H9 (cell line): Measurements from ENCODE around the gene DIS3L2. TPM values are rescaled to one million over a fixed set of nuclear protein-coding genes. Genes with fewer than 3 reads are reported as not detected.

ENCODE experiments used
- DNase-seq: peaks from one replicate; pipeline ENCODE4 v3.0.0-alpha.2; 2017
- H2AFZ ChIP-seq: one replicate; pipeline ENCODE4 v1.6.1; 2013; ENCODE audit warnings: mild to moderate bottlenecking, low read length, control low read depth, moderate library complexity
- H2AK5ac ChIP-seq: 2 replicates; pipeline ENCODE4 v1.6.1; 2013; ENCODE audit warnings: low read length, control low read depth, mixed read lengths; ENCODE audit not compliant: insufficient read length
- H2BK120ac ChIP-seq: one replicate; pipeline ENCODE4 v1.6.1; 2013; ENCODE audit warnings: low read depth, mild to moderate bottlenecking, low read length, control low read depth, inconsistent platforms; ENCODE audit not compliant: poor library complexity, severe bottlenecking
- H2BK12ac ChIP-seq: 2 replicates; pipeline ENCODE4 v1.6.1; 2013; ENCODE audit warnings: low read length, control low read depth, mixed read lengths, low read depth; ENCODE audit not compliant: insufficient read length
- H2BK15ac ChIP-seq: 2 replicates; pipeline ENCODE4 v1.6.1; 2013; ENCODE audit warnings: low read depth, low read length, control low read depth
- H2BK20ac ChIP-seq: one replicate; pipeline ENCODE4 v1.6.1; 2013; ENCODE audit warnings: low read depth, mild to moderate bottlenecking, low read length, control low read depth, inconsistent platforms; ENCODE audit not compliant: poor library complexity, severe bottlenecking
- H2BK5ac ChIP-seq: 2 replicates; pipeline ENCODE4 v1.6.1; 2013; ENCODE audit warnings: low read length, control low read depth, mixed read lengths; ENCODE audit not compliant: insufficient read length
- H3K14ac ChIP-seq: 2 replicates; pipeline ENCODE4 v1.6.1; 2013; ENCODE audit warnings: low read length, control low read depth; ENCODE audit not compliant: insufficient read depth
- H3K18ac ChIP-seq: 2 replicates; pipeline ENCODE4 v1.6.1; 2013; ENCODE audit warnings: low read depth, mild to moderate bottlenecking, mixed read lengths, low read length, control low read depth; ENCODE audit not compliant: insufficient read length
- H3K23ac ChIP-seq: 2 replicates; pipeline ENCODE4 v1.6.1; 2013; ENCODE audit warnings: low read length, control low read depth, mixed read lengths, low read depth; ENCODE audit not compliant: insufficient read length
- H3K23me2 ChIP-seq: 2 replicates; pipeline ENCODE4 v1.6.1; 2013; ENCODE audit warnings: low read depth, mild to moderate bottlenecking, mixed read lengths, low read length, control low read depth; ENCODE audit not compliant: insufficient read length, poor library complexity, severe bottlenecking
- H3K27ac ChIP-seq: 2 replicates; pipeline ENCODE4 v1.5.1; 2013; ENCODE audit warnings: low read length, control low read depth, mixed read lengths, low read depth; ENCODE audit not compliant: insufficient read length
- H3K27me3 ChIP-seq: 2 replicates; pipeline ENCODE4 v1.6.1; 2013; ENCODE audit warnings: low read length, control low read depth, inconsistent platforms; ENCODE audit not compliant: insufficient read depth
- H3K4ac ChIP-seq: 2 replicates; pipeline ENCODE4 v1.6.1; 2013; ENCODE audit warnings: low read depth, mild to moderate bottlenecking, control low read depth, inconsistent platforms, low read length, moderate library complexity
- H3K4me1 ChIP-seq: 2 replicates; pipeline ENCODE4 v1.6.1; 2013; ENCODE audit warnings: low read length, control low read depth, inconsistent platforms; ENCODE audit not compliant: insufficient read depth
- H3K4me2 ChIP-seq: 2 replicates; pipeline ENCODE4 v1.6.1; 2013; ENCODE audit warnings: low read length, control low read depth, mixed read lengths; ENCODE audit not compliant: insufficient read length, insufficient read depth
- H3K56ac ChIP-seq: 2 replicates; pipeline ENCODE4 v1.6.1; 2013; ENCODE audit warnings: low read depth, mild to moderate bottlenecking, mixed read lengths, low read length, control low read depth; ENCODE audit not compliant: insufficient read length
- H3K79me1 ChIP-seq: 2 replicates; pipeline ENCODE4 v1.6.1; 2013; ENCODE audit warnings: low read depth, mild to moderate bottlenecking, moderate library complexity, low read length, control low read depth, inconsistent platforms; ENCODE audit not compliant: insufficient read depth, poor library complexity, severe bottlenecking
- H3K79me2 ChIP-seq: 2 replicates; pipeline ENCODE4 v1.6.1; 2013; ENCODE audit warnings: low read length, control low read depth, inconsistent platforms; ENCODE audit not compliant: insufficient read depth
- H3K9ac ChIP-seq: 2 replicates; pipeline ENCODE4 v1.6.1; 2013; ENCODE audit warnings: low read length, control low read depth, mixed read lengths; ENCODE audit not compliant: insufficient read length; ENCODE audit errors: extremely low read depth
- H3K9me3 ChIP-seq: one replicate; pipeline ENCODE4 v1.6.1; 2013; ENCODE audit warnings: low read depth, low read length, inconsistent platforms; ENCODE audit not compliant: control insufficient read depth
- H3T11ph ChIP-seq: one replicate; pipeline ENCODE4 v1.6.1; 2013; ENCODE audit warnings: mild to moderate bottlenecking, low read length, control low read depth, inconsistent platforms
- H4K20me1 ChIP-seq: one replicate; pipeline ENCODE4 v1.6.1; 2013; ENCODE audit not compliant: control insufficient read depth, insufficient read length, insufficient read depth
- H4K5ac ChIP-seq: 2 replicates; pipeline ENCODE4 v1.6.1; 2013; ENCODE audit warnings: low read depth, mild to moderate bottlenecking, mixed read lengths, low read length, control low read depth; ENCODE audit not compliant: insufficient read length
- H4K8ac ChIP-seq: replicated peaks from 2 replicates; pipeline ENCODE4 v1.6.1; 2013; ENCODE audit warnings: low read length, control low read depth, mixed read lengths, low read depth; ENCODE audit not compliant: insufficient read length
- H4K91ac ChIP-seq: 2 replicates; pipeline ENCODE4 v1.6.1; 2013; ENCODE audit warnings: low read depth, mild to moderate bottlenecking, moderate library complexity, mixed read lengths, low read length, control low read depth; ENCODE audit not compliant: insufficient read length
- H3K27ac Mint-ChIP-seq, 3 experiments: 2 replicates in 2 of 3; 3 replicates in 1 of 3; pipeline ENCODE4 v1.8.0; 2020 to 2021; ENCODE audit warnings: mixed read lengths in 3 of 3, mild to moderate bottlenecking in 1 of 3, moderate library complexity in 1 of 3
- H3K27me3 Mint-ChIP-seq: 2 replicates; pipeline ENCODE4 v1.8.0; 2021; ENCODE audit warnings: low read depth, mild to moderate bottlenecking, moderate library complexity, mixed read lengths
- H3K36me3 Mint-ChIP-seq, 3 experiments: 2 replicates in 2 of 3; 3 replicates in 1 of 3; pipeline ENCODE4 v1.8.0; 2020 to 2021; ENCODE audit warnings: low read depth in 3 of 3, mixed read lengths in 3 of 3; ENCODE audit not compliant: insufficient read depth in 1 of 3
- H3K4me1 Mint-ChIP-seq, 2 experiments: 2 replicates each; pipeline ENCODE4 v1.8.0; 2020; ENCODE audit warnings: mixed read lengths in 2 of 2
- H3K4me3 Mint-ChIP-seq, 2 experiments: 2 replicates in 1 of 2; 3 replicates in 1 of 2; pipeline ENCODE4 v1.8.0; 2020 to 2021; ENCODE audit warnings: mild to moderate bottlenecking in 2 of 2, mixed read lengths in 2 of 2, moderate library complexity in 1 of 2
- H3K9me3 Mint-ChIP-seq, 2 experiments: 2 replicates in 1 of 2; 3 replicates in 1 of 2; pipeline ENCODE4 v1.8.0; 2020; ENCODE audit warnings: mild to moderate bottlenecking in 2 of 2, mixed read lengths in 2 of 2, moderate library complexity in 1 of 2
- WGBS: extraction: QIAGEN DNeasy Blood & Tissue Kit; methylation state at CpG from one replicate; pipeline ENCODE4 v1.1.7; 2013; ENCODE audit warnings: missing lambda C conversion rate, low lambda C conversion rate, mixed read lengths; ENCODE audit not compliant: insufficient read length; ENCODE audit errors: extremely low coverage; 5-methylcytosine and 5-hydroxymethylcytosine counted together
- total RNA-seq: library from RNA; stranded (reverse); gene quantifications from 2 replicates; pipeline ENCODE4 v1.2.1, GENCODE V29; 2021
- TF ChIP-seq, protein P1 (sequence below): fragments of 200-600 bp; sonication (generic); conservative IDR thresholded peaks from 3 replicates; pipeline ENCODE4 v1.8.0; 2021; ENCODE audit warnings: antibody characterized with exemption, mild to moderate bottlenecking

Gene DIS3L2
- total RNA-seq, 1 experiment from 2014 or later = 28.1 TPM

DNA sequence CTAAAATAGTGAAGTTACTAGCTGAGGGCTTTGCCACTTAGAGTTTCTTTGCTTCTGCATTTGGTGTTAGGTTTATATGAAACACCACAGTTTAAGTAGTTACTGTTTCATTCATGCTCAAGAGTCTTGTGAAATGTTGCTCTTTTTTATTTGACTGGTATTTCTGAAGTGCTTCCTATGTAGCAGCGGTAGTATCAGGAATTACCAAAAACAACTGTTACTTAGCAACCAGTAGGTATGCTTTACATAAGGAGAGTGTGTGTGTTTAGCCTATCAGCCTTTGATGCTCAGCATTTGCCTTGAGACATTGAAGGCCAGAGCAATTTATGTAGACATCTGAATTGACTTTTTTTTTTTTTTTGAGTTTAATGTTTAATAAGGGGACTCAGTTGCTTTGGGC, 3.6 kb downstream of the DIS3L2 start:
- peaks cover 4% of the 10 kb centered on the region; the same call in 1 of the 2 replicates for H3K79me2 ChIP-seq
- no peak overlapping the region for H2BK120ac ChIP-seq
- H3K4me1 Mint-ChIP-seq = peaks cover 5 to 8% of the 10 kb centered on the region in 2 experiments

More for the DNA sequence above, 3.6 kb downstream of the DIS3L2 start:
- Histone ChIP-seq H2BK5ac (no peak overlapping the region), H3K79me1 (peaks cover 3% of the 10 kb centered on the region), H3K4ac (no peak overlapping the region), H3K56ac (no peak overlapping the region), H2BK12ac (no peak overlapping the region), H3K27me3 (no peaks in the 10 kb centered on the region), H3K14ac (no peak overlapping the region), H3K4me2 (no peak overlapping the region), H3K4me1 (peaks cover 5% of the 10 kb centered on the region; the same call in 1 of the 2 replicates), H4K5ac (no peak overlapping the region), H4K8ac (no peak overlapping the region), H4K91ac (no peak overlapping the region), H3K18ac (no peak overlapping the region), H2BK15ac (no peak overlapping the region), H2BK20ac (no peak overlapping the region), H3K9ac (no peak overlapping the region), H2AFZ (no peak overlapping the region), H3K23ac (no peak overlapping the region), H3K23me2 (peaks cover 5% of the 10 kb centered on the region), H2AK5ac (no peak overlapping the region), H3K9me3 (no peaks in the 10 kb centered on the region), H4K20me1 (no peaks in the 10 kb centered on the region), H3K27ac (no peak overlapping the region), H3T11ph (no peak overlapping the region)
- DNase-seq = no peak
- H3K27ac Mint-ChIP-seq = no peak overlapping the region
- peaks cover 10 to 19% of the 10 kb centered on the region in 2 experiments for H3K9me3 Mint-ChIP-seq
- no CpG with 5 or more reads among the region's 1 CpG for WGBS
- H3K27me3 Mint-ChIP-seq = peaks cover 4% of the 10 kb centered on the region; the same call in 1 of the 2 replicates
- peaks cover 4 to 18% (median 12%) of the 10 kb centered on the region in 3 experiments for H3K36me3 Mint-ChIP-seq
- TF ChIP-seq, protein P1, sequence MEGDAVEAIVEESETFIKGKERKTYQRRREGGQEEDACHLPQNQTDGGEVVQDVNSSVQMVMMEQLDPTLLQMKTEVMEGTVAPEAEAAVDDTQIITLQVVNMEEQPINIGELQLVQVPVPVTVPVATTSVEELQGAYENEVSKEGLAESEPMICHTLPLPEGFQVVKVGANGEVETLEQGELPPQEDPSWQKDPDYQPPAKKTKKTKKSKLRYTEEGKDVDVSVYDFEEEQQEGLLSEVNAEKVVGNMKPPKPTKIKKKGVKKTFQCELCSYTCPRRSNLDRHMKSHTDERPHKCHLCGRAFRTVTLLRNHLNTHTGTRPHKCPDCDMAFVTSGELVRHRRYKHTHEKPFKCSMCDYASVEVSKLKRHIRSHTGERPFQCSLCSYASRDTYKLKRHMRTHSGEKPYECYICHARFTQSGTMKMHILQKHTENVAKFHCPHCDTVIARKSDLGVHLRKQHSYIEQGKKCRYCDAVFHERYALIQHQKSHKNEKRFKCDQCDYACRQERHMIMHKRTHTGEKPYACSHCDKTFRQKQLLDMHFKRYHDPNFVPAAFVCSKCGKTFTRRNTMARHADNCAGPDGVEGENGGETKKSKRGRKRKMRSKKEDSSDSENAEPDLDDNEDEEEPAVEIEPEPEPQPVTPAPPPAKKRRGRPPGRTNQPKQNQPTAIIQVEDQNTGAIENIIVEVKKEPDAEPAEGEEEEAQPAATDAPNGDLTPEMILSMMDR = no peak
- no peak overlapping the region for H3K4me3 Mint-ChIP-seq
